IMR-90 (cell line): ENCODE results near the gene PYGL. TPM values are rescaled to one million over a fixed set of nuclear protein-coding genes. Genes with fewer than 3 reads are reported as not detected.

Experiments
- ATAC-seq: fragments of 200-7000 bp; cut with Tn5 transposase; 2 replicates; pipeline ENCODE4 v1.9.1; 2020; ENCODE audit warnings: low read depth, mild to moderate bottlenecking, moderate library complexity
- BruUV-seq: library from RNA; stranded (reverse); fragments of 400-500 nt; replicated peaks from 2 replicates; lab custom pipeline; 2021; lab: Mats Ljungman, UMichigan
- CTCF ChIA-PET: fragments of 300-600 bp; formaldehyde crosslinking; extraction: SDS; loops from one replicate; lab custom pipeline; 2021; ENCODE audit warnings: antibody characterized with exemption; lab: Yijun Ruan, JAX
- POLR2A ChIA-PET: fragments of 300-600 bp; sonication (Branson Sonifier 250); formaldehyde crosslinking; loops from one replicate; lab custom pipeline; 2022; ENCODE audit warnings: antibody characterized with exemption; ENCODE audit not compliant: unreplicated experiment; lab: Charles Lee
- DNase-seq: peaks from one replicate; pipeline ENCODE4 v3.0.0; 2013
- H2AFZ ChIP-seq: replicated peaks from 2 replicates; pipeline ENCODE3; 2013; ENCODE audit warnings: low read length, mild to moderate bottlenecking; ENCODE audit not compliant: poor library complexity
- H2AK5ac ChIP-seq: 2 replicates; pipeline ENCODE4 v1.6.1; 2013; ENCODE audit warnings: low read depth, low read length, inconsistent platforms
- H2AK9ac ChIP-seq: replicated peaks from 2 replicates; pipeline ENCODE3; 2013; ENCODE audit warnings: mild to moderate bottlenecking, low read depth, low read length, moderate library complexity; ENCODE audit not compliant: poor library complexity
- H2BK120ac ChIP-seq: 2 replicates; pipeline ENCODE4 v1.6.1; 2013; ENCODE audit warnings: low read depth, low read length, inconsistent platforms
- H2BK15ac ChIP-seq: 3 replicates; pipeline ENCODE4 v1.6.1; 2013; ENCODE audit warnings: low read depth, low read length, inconsistent platforms
- H2BK20ac ChIP-seq: 2 replicates; pipeline ENCODE4 v1.6.1; 2013; ENCODE audit warnings: low read depth, mild to moderate bottlenecking, inconsistent platforms, low read length, moderate library complexity
- H2BK5ac ChIP-seq: 2 replicates; pipeline ENCODE4 v1.6.1; 2013; ENCODE audit warnings: mild to moderate bottlenecking, low read depth, low read length, inconsistent platforms; ENCODE audit not compliant: poor library complexity, severe bottlenecking
- H3K14ac ChIP-seq: replicated peaks from 2 replicates; pipeline ENCODE4 v1.6.1; 2013; ENCODE audit warnings: low read depth, low read length, inconsistent platforms
- H3K18ac ChIP-seq: 2 replicates; pipeline ENCODE4 v1.6.1; 2013; ENCODE audit warnings: low read depth, low read length, control low read depth
- H3K23ac ChIP-seq: 2 replicates; pipeline ENCODE4 v1.6.1; 2013; ENCODE audit warnings: low read depth, low read length, inconsistent platforms
- H3K27ac ChIP-seq: 2 replicates; pipeline ENCODE4 v1.5.1; 2013; ENCODE audit warnings: mild to moderate bottlenecking, control low read depth, low read length; ENCODE audit not compliant: insufficient read depth
- H3K27me3 ChIP-seq: 2 replicates; pipeline ENCODE4 v1.6.1; 2013; ENCODE audit warnings: low read length; ENCODE audit not compliant: control insufficient read depth, insufficient read depth
- H3K36me3 ChIP-seq: 2 replicates; pipeline ENCODE4 v1.6.1; 2013; ENCODE audit warnings: low read length, mixed read lengths; ENCODE audit not compliant: control insufficient read depth, insufficient read depth
- H3K4ac ChIP-seq: 2 replicates; pipeline ENCODE4 v1.6.1; 2013; ENCODE audit warnings: low read depth, low read length, inconsistent platforms
- H3K4me1 ChIP-seq: 2 replicates; pipeline ENCODE4 v1.6.1; 2013; ENCODE audit warnings: low read length, mixed read lengths; ENCODE audit not compliant: control insufficient read depth, insufficient read depth
- H3K4me2 ChIP-seq: 2 replicates; pipeline ENCODE4 v1.6.1; 2013; ENCODE audit warnings: low read depth, mild to moderate bottlenecking, control low read depth, low read length, moderate library complexity
- H3K4me3 ChIP-seq: 2 replicates; pipeline ENCODE4 v1.5.1; 2013; ENCODE audit warnings: low read depth, mild to moderate bottlenecking, control low read depth, low read length, moderate library complexity; ENCODE audit not compliant: insufficient read depth
- H3K56ac ChIP-seq: 2 replicates; pipeline ENCODE4 v1.6.1; 2013; ENCODE audit warnings: low read length, inconsistent platforms; ENCODE audit not compliant: insufficient read depth; ENCODE audit errors: extremely low read depth
- H3K79me1 ChIP-seq, 2 experiments: 2 replicates each; pipeline ENCODE4 v1.6.1; 2013; ENCODE audit warnings: low read length in 2 of 2, inconsistent platforms in 1 of 2, low read depth in 1 of 2
- H3K9ac ChIP-seq: 2 replicates; pipeline ENCODE4 v1.6.1; 2013; ENCODE audit warnings: low read depth, low read length, control low read depth
- H3K9me1 ChIP-seq: 2 replicates; pipeline ENCODE4 v1.6.1; 2013; ENCODE audit warnings: low read length, inconsistent platforms; ENCODE audit not compliant: insufficient read depth
- H3K9me3 ChIP-seq: 2 replicates; pipeline ENCODE4 v1.6.1; 2013; ENCODE audit warnings: low read length; ENCODE audit not compliant: control insufficient read depth, insufficient read depth
- H4K20me1 ChIP-seq: 2 replicates; pipeline ENCODE4 v1.6.1; 2013; ENCODE audit warnings: low read length, inconsistent platforms; ENCODE audit not compliant: insufficient read depth
- H4K5ac ChIP-seq: 2 replicates; pipeline ENCODE4 v1.6.1; 2013; ENCODE audit warnings: mild to moderate bottlenecking, low read depth, low read length, control low read depth
- H4K8ac ChIP-seq, 2 experiments: 2 replicates each; pipeline ENCODE4 v1.6.1; 2013; ENCODE audit warnings: low read depth in 2 of 2, low read length in 2 of 2, control low read depth in 1 of 2, inconsistent platforms in 1 of 2
- H4K91ac ChIP-seq: 2 replicates; pipeline ENCODE4 v1.6.1; 2013; ENCODE audit warnings: low read depth, low read length, inconsistent platforms; ENCODE audit not compliant: insufficient read depth
- CEBPB ChIP-seq: IDR thresholded peaks from 2 replicates; pipeline ENCODE4 v1.6.1; 2012; ENCODE audit warnings: low read depth, low read length, improper control_type of control experiment
- CHD1 ChIP-seq: IDR thresholded peaks from 2 replicates; pipeline ENCODE4 v1.6.1; 2012; ENCODE audit warnings: low read depth, low read length, improper control_type of control experiment
- CTCF ChIP-seq: conservative IDR thresholded peaks from 2 replicates; pipeline ENCODE4 v1.5.1; 2012; ENCODE audit warnings: mild to moderate bottlenecking, low read depth, low read length, improper control_type of control experiment
- FOS ChIP-seq: fragments of 150-350 bp; IDR thresholded peaks from 2 replicates; pipeline ENCODE4 v1.6.1; 2016; ENCODE audit warnings: low read depth, low read length
- MAFK ChIP-seq: IDR thresholded peaks from 2 replicates; pipeline ENCODE4 v1.6.1; 2012; ENCODE audit warnings: low read depth, low read length, improper control_type of control experiment
- MAZ ChIP-seq: IDR thresholded peaks from 2 replicates; pipeline ENCODE4 v1.6.1; 2012; ENCODE audit warnings: low read depth, mild to moderate bottlenecking, low read length, improper control_type of control experiment, moderate library complexity, borderline replicate concordance
- MXI1 ChIP-seq: IDR thresholded peaks from 2 replicates; pipeline ENCODE4 v1.6.1; 2012; ENCODE audit warnings: low read depth, mild to moderate bottlenecking, low read length, moderate library complexity, borderline replicate concordance
- POLR2A ChIP-seq: IDR thresholded peaks from 2 replicates; pipeline ENCODE4 v1.6.1; 2012; ENCODE audit warnings: mild to moderate bottlenecking, low read depth, low read length
- RAD21 ChIP-seq: IDR thresholded peaks from 2 replicates; pipeline ENCODE4 v1.6.1; 2012; ENCODE audit warnings: low read length, improper control_type of control experiment
- RCOR1 ChIP-seq: IDR thresholded peaks from 2 replicates; pipeline ENCODE4 v1.6.1; 2012; ENCODE audit warnings: mild to moderate bottlenecking, low read length, improper control_type of control experiment; ENCODE audit not compliant: insufficient replicate concordance
- USF2 ChIP-seq: fragments of 150-350 bp; IDR thresholded peaks from 2 replicates; pipeline ENCODE4 v1.6.1; 2017; ENCODE audit warnings: mild to moderate bottlenecking, antibody characterized with exemption, low read length, low read depth
- WGBS, 2 experiments: methylation state at CpG; one replicate each; pipeline versions ENCODE4 v1.1.5 to v1.1.7; 2013; ENCODE audit warnings: missing lambda C conversion rate in 2 of 2; ENCODE audit not compliant: insufficient read length in 1 of 2; ENCODE audit errors: extremely low coverage in 2 of 2; 5-methylcytosine and 5-hydroxymethylcytosine counted together
- dilution Hi-C: fragments of 300-500 bp; cut with HindIII; formaldehyde crosslinking; loops from one replicate; pipeline ENCODE4 v1.14.3; 2018; ENCODE audit warnings: low sequenced_read_pairs; ENCODE audit not compliant: unreplicated experiment
- in situ Hi-C: fragments of 300-500 bp; cut with MboI; formaldehyde crosslinking; loops from 3 replicates; pipeline ENCODE4 v1.14.3; 2019; ENCODE audit warnings: low sequenced_read_pairs, inconsistent platforms, mixed read lengths
- intact Hi-C: fragments of 100-400 bp; cut with micrococcal nuclease; formaldehyde crosslinking; loops from 2 replicates; pipeline ENCODE4 v1.10.0; 2022
- polyA plus RNA-seq, 3 experiments: library from polyadenylated mRNA; depleted of rRNA; stranded (reverse); fragments of >200 nt; gene quantifications; 2 replicates each; pipeline ENCODE4 v1.2.3, GENCODE V29; 2012; ENCODE audit warnings: low replicate concordance in 1 of 3
- total RNA-seq: library from RNA; depleted of rRNA; stranded (reverse); fragments of >200 nt; gene quantifications from 2 replicates; pipeline ENCODE4 v1.2.3, GENCODE V29; 2012

Gene PYGL
- total and polyA plus RNA-seq, 2 of the 4 experiments (the other 2 are of a cell fraction): 52.3 to 70.4 TPM

- Histone ChIP-seq H2BK15ac (no peak overlapping the region), H3K9ac (no peak overlapping the region), H3K4me3 (no peak overlapping the region), H4K20me1 (no peaks in the 10 kb centered on the region), H3K4me2 (no peak overlapping the region), H3K4ac (no peak overlapping the region), H2BK5ac (no peak overlapping the region), H3K18ac (no peak overlapping the region), H2AK9ac (peak overlapping the region; percentile 33), H3K36me3 (no peaks in the 10 kb centered on the region), H3K56ac (no peak overlapping the region), H3K14ac (no peak overlapping the region), H3K27me3 (peaks cover 12% of the 10 kb centered on the region), H2AK5ac (no peak overlapping the region), H4K91ac (no peak overlapping the region), H3K4me1 (peaks cover 2% of the 10 kb centered on the region), H4K5ac (no peak overlapping the region), H4K8ac (no peak overlapping the region), H2BK20ac (no peak overlapping the region), H3K79me1 (no peaks in the 10 kb centered on the region), H3K9me3 (no peaks in the 10 kb centered on the region), H3K9me1 (peaks cover 2% of the 10 kb centered on the region; the same call in 1 of the 2 replicates), H3K23ac (peak overlapping the region; percentile 32; the same call in 1 of the 2 replicates), H2AFZ (no peak overlapping the region), H2BK120ac (no peak overlapping the region), H3K27ac (no peak overlapping the region)
- DNase-seq (no peak), ATAC-seq (no peak)
- BruUV-seq: no TSS peak
- WGBS, 2 experiments: no CpG with 5 or more reads among the region's 5 CpGs
- ChIA-PET CTCF (no interaction called here), POLR2A (no interaction called here)
- in situ Hi-C loops: no loop called here
- TF ChIP-seq MXI1 (no peak), POLR2A (no peak), RCOR1 (no peak), CTCF (no peak), FOS (no peak), MAZ (no peak), RAD21 (no peak), MAFK (no peak), USF2 (no peak), CEBPB (no peak), CHD1 (no peak)
- intact Hi-C loops: no loop called here
- dilution Hi-C loops: no loop called here
Observed at GRCh38 chr14:50871228-50871627, 73.1 kb downstream of the PYGL start.
